ENCODE data around the gene COLEC11. TPM values are rescaled to one million over a fixed set of nuclear protein-coding genes. Genes with fewer than 3 reads are reported as not detected.
A peak's percentile ranks its signal among the peaks of the same experiment; 100 is the strongest.

Gene COLEC11
- total RNA-seq, 4 donors from 2014 or later, result 0.34 to 0.84 (median 0.59) TPM; not detected in 1

- WGBS, 2 donors, result 86 to 90% methylated on average over 16 of the region's 16 CpGs
These were observed 71.1 kb downstream of the COLEC11 start for GRCh38 chr2:3665886-3666612.

DNA sequence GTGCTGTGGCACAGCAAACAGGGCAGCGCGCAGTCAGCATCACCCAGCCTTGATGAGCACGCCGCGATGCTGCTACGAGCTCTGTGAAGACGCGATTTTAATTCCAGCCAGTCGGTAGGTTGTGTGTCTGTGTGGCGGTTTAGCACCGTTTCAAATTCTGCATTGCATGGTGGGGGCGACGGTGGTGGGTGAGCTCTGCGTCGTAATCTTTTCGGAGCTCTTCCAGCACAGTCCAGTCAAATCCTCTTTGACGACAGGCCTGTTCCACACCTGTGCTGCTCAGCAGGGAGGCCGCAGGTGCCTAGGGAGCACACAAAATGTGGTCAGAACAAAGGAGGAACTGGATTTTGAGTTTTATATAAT is 71.7 kb downstream of the COLEC11 start:
- WGBS, 2 donors, result 89 to 90% methylated on average over 18 of the region's 18 CpGs
- no peak overlapping the region for H3K4me3 ChIP-seq (ENCODE audit: low read depth, poor library complexity, severe bottlenecking)
- intact Hi-C loops (cut with DNase I; ENCODE audit: low total_unique reads), result no loop called here
- TF ChIP-seq, protein P1, sequence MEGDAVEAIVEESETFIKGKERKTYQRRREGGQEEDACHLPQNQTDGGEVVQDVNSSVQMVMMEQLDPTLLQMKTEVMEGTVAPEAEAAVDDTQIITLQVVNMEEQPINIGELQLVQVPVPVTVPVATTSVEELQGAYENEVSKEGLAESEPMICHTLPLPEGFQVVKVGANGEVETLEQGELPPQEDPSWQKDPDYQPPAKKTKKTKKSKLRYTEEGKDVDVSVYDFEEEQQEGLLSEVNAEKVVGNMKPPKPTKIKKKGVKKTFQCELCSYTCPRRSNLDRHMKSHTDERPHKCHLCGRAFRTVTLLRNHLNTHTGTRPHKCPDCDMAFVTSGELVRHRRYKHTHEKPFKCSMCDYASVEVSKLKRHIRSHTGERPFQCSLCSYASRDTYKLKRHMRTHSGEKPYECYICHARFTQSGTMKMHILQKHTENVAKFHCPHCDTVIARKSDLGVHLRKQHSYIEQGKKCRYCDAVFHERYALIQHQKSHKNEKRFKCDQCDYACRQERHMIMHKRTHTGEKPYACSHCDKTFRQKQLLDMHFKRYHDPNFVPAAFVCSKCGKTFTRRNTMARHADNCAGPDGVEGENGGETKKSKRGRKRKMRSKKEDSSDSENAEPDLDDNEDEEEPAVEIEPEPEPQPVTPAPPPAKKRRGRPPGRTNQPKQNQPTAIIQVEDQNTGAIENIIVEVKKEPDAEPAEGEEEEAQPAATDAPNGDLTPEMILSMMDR (IDR thresholded peaks at IDR 0.05), result no peak
- no peak for TF ChIP-seq POLR2A (IDR thresholded peaks at IDR 0.05)
- DNase-seq (ENCODE audit: low spot score in 2 of 2), result peak in 1 of 2 donors; percentile 45

More at GRCh38 chr2:3665886-3666612, 71.1 kb downstream of the COLEC11 start:
- no peak overlapping the region for H3K4me3 ChIP-seq (ENCODE audit: low read depth, poor library complexity, severe bottlenecking)
- no peak for TF ChIP-seq POLR2A (IDR thresholded peaks at IDR 0.05)
- TF ChIP-seq, protein P1 (IDR thresholded peaks at IDR 0.05), result no peak
- peak in 1 of 2 donors; percentile 46 for DNase-seq (ENCODE audit: low spot score in 2 of 2)
- intact Hi-C loops (cut with DNase I; ENCODE audit: low total_unique reads), result no loop called here

- H3K4me3 ChIP-seq (ENCODE audit: low read depth, poor library complexity, severe bottlenecking), result no peak overlapping the region
- WGBS, 2 donors, result 80 to 83% methylated on average over 23 of the region's 23 CpGs
- intact Hi-C loops (cut with DNase I; ENCODE audit: low total_unique reads), result no loop called here
- DNase-seq (ENCODE audit: low spot score in 2 of 2), result peak in 1 of 2 donors; percentile 73
- no peak for TF ChIP-seq POLR2A (IDR thresholded peaks at IDR 0.05)
- TF ChIP-seq, protein P1 (IDR thresholded peaks at IDR 0.05), result no peak
These were observed 72.3 kb downstream of the COLEC11 start for GRCh38 chr2:3667151-3667631.

DNA sequence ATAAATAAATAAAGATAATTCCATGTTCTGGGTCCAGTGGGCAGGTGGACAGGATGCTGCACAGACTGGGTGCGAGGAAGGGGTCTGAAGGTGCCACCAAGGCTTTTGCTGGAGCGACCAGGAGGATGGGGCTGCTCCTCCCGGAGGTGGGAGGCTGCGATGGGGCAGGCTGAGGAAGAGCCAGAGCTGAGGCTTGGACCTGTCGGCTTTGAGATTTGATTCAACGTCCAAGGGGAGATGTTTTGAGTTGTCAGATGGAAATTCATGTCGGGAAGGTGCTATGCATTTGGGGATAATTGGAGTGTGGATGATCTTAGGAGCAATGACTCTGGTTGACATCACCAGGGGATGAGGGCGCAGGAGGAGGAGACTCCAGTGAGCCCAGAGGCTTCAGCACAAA is 74.7 kb downstream of the COLEC11 start:
- TF ChIP-seq, protein P1 (IDR thresholded peaks at IDR 0.05), result no peak
- no peak for TF ChIP-seq POLR2A (IDR thresholded peaks at IDR 0.05)
- 77 to 87% methylated on average over 8 of the region's 8 CpGs for WGBS, 2 donors
- peak in 1 of 2 donors; percentile 39 for DNase-seq (ENCODE audit: low spot score in 2 of 2)
- intact Hi-C loops (cut with DNase I; ENCODE audit: low total_unique reads), result no loop called here
- H3K4me3 ChIP-seq (ENCODE audit: low read depth, poor library complexity, severe bottlenecking), result no peak overlapping the region

GRCh38 chr2:3670376-3670775 is 75.5 kb downstream of the COLEC11 start:
- TF ChIP-seq, protein P1 (IDR thresholded peaks at IDR 0.05), result no peak
- TF ChIP-seq POLR2A (IDR thresholded peaks at IDR 0.05), result no peak
- peak in 1 of 2 donors; percentile 75 for DNase-seq (ENCODE audit: low spot score in 2 of 2)
- intact Hi-C loops (cut with DNase I; ENCODE audit: low total_unique reads), result no loop called here
- 89 to 90% methylated on average over 15 of the region's 15 CpGs for WGBS, 2 donors
- H3K4me3 ChIP-seq (ENCODE audit: low read depth, poor library complexity, severe bottlenecking), result no peak overlapping the region
